Peyer's patch (tissue), 4 donors: ENCODE results near the gene ERC2. TPM values are rescaled to one million over a fixed set of nuclear protein-coding genes. Genes with fewer than 3 reads are reported as not detected.

Experiments used
- DNase-seq, 3 donors: peaks; one replicate each; pipeline ENCODE4 v3.0.0-alpha.2; 2017 to 2019
- H3K27ac ChIP-seq, 4 donors: fragments of 200-600 bp; sonication (generic); one replicate each; pipeline ENCODE4 v1.5.1; 2016 to 2019
- H3K27me3 ChIP-seq, 2 donors: fragments of 200-600 bp; sonication (generic); one replicate each; pipeline ENCODE4 v1.5.1; 2019
- H3K36me3 ChIP-seq, 3 donors: fragments of 200-600 bp; sonication (generic); one replicate each; pipeline ENCODE4 v1.5.1; 2016 to 2019
- H3K4me1 ChIP-seq, 4 donors: fragments of 200-600 bp; sonication (generic); one replicate each; pipeline ENCODE4 v1.5.1; 2016 to 2019
- H3K4me3 ChIP-seq, 4 donors: fragments of 200-600 bp; sonication (generic); 1 replicate in 3 of 4; 2 replicates in 1 of 4; pipeline ENCODE4 v1.5.1; 2016 to 2019; ENCODE audit warnings: mild to moderate bottlenecking in 1 of 4
- H3K9me3 ChIP-seq, 4 donors: fragments of 200-600 bp; sonication (generic); one replicate each; pipeline ENCODE4 v1.5.1; 2016 to 2019; ENCODE audit warnings: mild to moderate bottlenecking in 1 of 4
- CTCF ChIP-seq, 6 experiments: fragments of 450-650 bp in 4 of 6; fragments of 200-600 bp in 2 of 6; sonication (generic) in 1 of 6; IDR thresholded peaks; one replicate each; pipeline ENCODE4 v1.5.1; 2017 to 2019; ENCODE audit warnings: antibody characterized with exemption in 6 of 6, mild to moderate bottlenecking in 3 of 6, moderate library complexity in 1 of 6
- POLR2A ChIP-seq, 2 donors: fragments of 450-650 bp; IDR thresholded peaks; one replicate each; pipeline ENCODE4 v1.5.1; 2017; ENCODE audit warnings: antibody characterized with exemption in 2 of 2, mild to moderate bottlenecking in 2 of 2, moderate library complexity in 2 of 2
- total RNA-seq, 4 donors: library from RNA; depleted of rRNA; stranded (reverse); fragments of >200 nt; gene quantifications; one replicate each; pipeline ENCODE4 v1.1.0, GENCODE V29; 2016

Gene ERC2
- total RNA-seq, 4 donors from 2014 or later, result 0.18 to 0.83 TPM; not detected in 2

GRCh38 chr3:56193519-56193918, 274.7 kb downstream of the ERC2 start:
- no peaks in the 10 kb centered on the region for H3K27me3 ChIP-seq
- no peak overlapping the region for H3K27ac ChIP-seq
- TF ChIP-seq POLR2A (IDR thresholded peaks at IDR 0.05), result no peak
- no peak for TF ChIP-seq CTCF (IDR thresholded peaks at IDR 0.05)
- H3K36me3 ChIP-seq, result no peaks in the 10 kb centered on the region
- DNase-seq, result no peak
- H3K4me1 ChIP-seq, result no peaks in the 10 kb centered on the region
- H3K9me3 ChIP-seq, result no peaks in the 10 kb centered on the region
- H3K4me3 ChIP-seq, result no peak overlapping the region

- Histone ChIP-seq H3K27ac (no peak overlapping the region), H3K4me3 (no peak overlapping the region), H3K9me3 (no peaks in the 10 kb centered on the region), H3K27me3 (no peaks in the 10 kb centered on the region), H3K4me1 (no peaks in the 10 kb centered on the region), H3K36me3 (no peaks in the 10 kb centered on the region)
- DNase-seq, result no peak
- TF ChIP-seq CTCF (IDR thresholded peaks at IDR 0.05), result no peak
- no peak for TF ChIP-seq POLR2A (IDR thresholded peaks at IDR 0.05)
Measured at GRCh38 chr3:56192001-56192400, 276.3 kb downstream of the ERC2 start.

- no peak overlapping the region for H3K27ac ChIP-seq
- H3K4me3 ChIP-seq, result no peak overlapping the region
- no peaks in the 10 kb centered on the region for H3K9me3 ChIP-seq
- no peak for DNase-seq
- H3K36me3 ChIP-seq, result no peaks in the 10 kb centered on the region
- H3K27me3 ChIP-seq, result no peaks in the 10 kb centered on the region
- no peaks in the 10 kb centered on the region for H3K4me1 ChIP-seq
- TF ChIP-seq POLR2A (IDR thresholded peaks at IDR 0.05), result no peak
- TF ChIP-seq CTCF (IDR thresholded peaks at IDR 0.05), result no peak
Measured at GRCh38 chr3:56190771-56191305, 277.4 kb downstream of the ERC2 start.

GRCh38 chr3:56190130-56190529, 278.1 kb downstream of the ERC2 start:
- no peaks in the 10 kb centered on the region for H3K4me1 ChIP-seq
- no peaks in the 10 kb centered on the region for H3K9me3 ChIP-seq
- no peaks in the 10 kb centered on the region for H3K27me3 ChIP-seq
- TF ChIP-seq CTCF (IDR thresholded peaks at IDR 0.05), result no peak
- no peak for TF ChIP-seq POLR2A (IDR thresholded peaks at IDR 0.05)
- no peaks in the 10 kb centered on the region for H3K36me3 ChIP-seq
- H3K4me3 ChIP-seq, result no peak overlapping the region
- DNase-seq, result no peak
- H3K27ac ChIP-seq, result no peak overlapping the region

- H3K36me3 ChIP-seq, result no peaks in the 10 kb centered on the region
- no peaks in the 10 kb centered on the region for H3K4me1 ChIP-seq
- DNase-seq, result no peak
- no peaks in the 10 kb centered on the region for H3K27me3 ChIP-seq
- H3K9me3 ChIP-seq, result no peaks in the 10 kb centered on the region
- TF ChIP-seq CTCF (IDR thresholded peaks at IDR 0.05) (no peak), POLR2A (IDR thresholded peaks at IDR 0.05) (no peak)
- no peak overlapping the region for H3K4me3 ChIP-seq
- H3K27ac ChIP-seq, result no peak overlapping the region
Measured at GRCh38 chr3:56189536-56189935, 278.7 kb downstream of the ERC2 start.

- H3K4me1 ChIP-seq, result no peaks in the 10 kb centered on the region
- H3K36me3 ChIP-seq, result no peaks in the 10 kb centered on the region
- no peak for DNase-seq
Measured at GRCh38 chr3:56188201-56188600, 280.1 kb downstream of the ERC2 start.

More at GRCh38 chr3:56188201-56188600, 280.1 kb downstream of the ERC2 start:
- Histone ChIP-seq H3K4me3 (no peak overlapping the region), H3K27ac (no peak overlapping the region), H3K9me3 (no peaks in the 10 kb centered on the region), H3K27me3 (no peaks in the 10 kb centered on the region)
- TF ChIP-seq POLR2A (IDR thresholded peaks at IDR 0.05), result no peak
- no peak for TF ChIP-seq CTCF (IDR thresholded peaks at IDR 0.05)
